GM12801 (cell line): ENCODE results near the gene AMDHD1.

ENCODE experiments used
- CTCF ChIP-seq: IDR thresholded peaks from one replicate; pipeline ENCODE4 v1.5.1; 2011; ENCODE audit warnings: control low read depth; ENCODE audit not compliant: insufficient read length; ENCODE audit errors: extremely low read depth

Gene AMDHD1

GRCh38 chr12:95966287-95966870 is 23.2 kb downstream of the AMDHD1 start:
- TF ChIP-seq CTCF, result no peak

DNA sequence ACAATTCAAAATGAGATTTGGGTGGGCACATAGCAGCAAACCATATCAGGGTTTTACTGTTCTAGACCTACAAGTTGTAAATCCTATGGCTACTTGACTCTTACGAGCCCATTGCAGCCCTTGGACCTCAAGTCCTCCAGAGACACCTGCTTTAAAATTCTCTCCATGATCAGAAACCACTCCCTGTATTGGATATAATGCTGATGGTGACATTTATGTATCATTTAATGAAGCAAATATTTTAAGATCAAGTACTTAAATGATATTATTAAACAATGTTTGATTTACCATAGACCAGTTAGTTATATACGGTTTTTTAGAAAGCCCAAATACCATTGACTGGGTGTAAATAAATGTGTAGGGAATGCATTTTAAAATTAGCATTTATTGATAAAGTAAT is 24.2 kb downstream of the AMDHD1 start:
- no peak for TF ChIP-seq CTCF

DNA sequence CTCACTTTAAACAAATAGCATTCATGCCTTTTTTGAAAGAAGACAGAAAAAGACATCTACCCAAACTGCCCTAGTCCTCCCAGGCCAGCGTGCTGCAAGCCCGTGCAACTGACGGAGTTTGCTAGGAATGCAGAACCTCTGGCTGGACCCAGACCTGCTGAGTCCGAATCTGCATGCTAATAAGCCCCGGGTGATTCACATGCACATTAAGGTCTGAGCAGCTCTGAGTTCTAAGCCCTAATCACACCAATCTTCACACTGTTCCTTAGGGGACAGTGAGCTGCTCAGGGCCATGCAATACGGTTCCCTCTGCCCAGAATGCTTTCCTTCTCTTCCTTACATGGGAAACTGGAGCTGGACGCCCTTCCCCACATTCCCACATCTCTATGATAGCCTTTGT is 27.8 kb downstream of the AMDHD1 start:
- TF ChIP-seq CTCF, result no peak

- no peak for TF ChIP-seq CTCF
These were observed 29.8 kb downstream of the AMDHD1 start for GRCh38 chr12:95972832-95973456.

- no peak for TF ChIP-seq CTCF
These were observed 31.2 kb downstream of the AMDHD1 start for GRCh38 chr12:95974358-95974757.

DNA sequence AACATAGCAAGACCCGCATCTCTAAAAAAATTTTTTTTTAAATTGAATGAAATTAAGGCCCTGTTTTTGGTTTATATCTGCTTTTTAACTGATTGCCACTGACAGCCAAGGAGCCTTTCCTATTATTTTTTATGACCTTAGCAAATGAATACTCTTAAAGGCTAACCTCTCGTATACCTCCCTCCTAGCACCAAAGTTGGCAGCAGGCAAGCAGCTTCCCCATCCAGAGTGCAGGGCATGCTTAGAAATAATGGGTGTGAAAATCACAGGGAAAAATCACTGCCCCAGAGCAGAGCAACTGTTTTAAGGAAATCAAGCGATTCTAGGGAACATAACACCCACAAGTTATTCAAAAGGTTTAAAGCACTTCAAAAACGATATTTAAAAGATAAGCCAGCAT is 32.4 kb downstream of the AMDHD1 start:
- TF ChIP-seq CTCF, result no peak

GRCh38 chr12:95976416-95976832 is 33.3 kb downstream of the AMDHD1 start:
- no peak for TF ChIP-seq CTCF
